ENCODE results near the gene CNR2.
"Not testable (repeated sequence)": the region's sequence is repeated elsewhere in the genome, so short reads cannot be mapped to it uniquely, and the experiment has no call there.

Gene CNR2

GRCh38 chr1:23913212-23913880 is at the start of gene CNR2:
CNR2 (minus strand) TSS chr1:23913362; CDS start chr1:23875617, 37,745 bp downstream.
- Histone ChIP-seq H3K4me3 (ENCODE audit: low read length) (no peak within 1 kb of the TSS), H3K36me3 (ENCODE audit: control insufficient read depth, low read depth, low read length) (no peaks in the 10 kb centered on the region), H3K9me3 (ENCODE audit: control insufficient read depth, low read depth, low read length) (no peaks in the 10 kb centered on the region), H3K27me3 (ENCODE audit: control insufficient read depth, insufficient read depth, low read length) (no peaks in the 10 kb centered on the region), H3K27ac (ENCODE audit: low read length) (no peak within 1 kb of the TSS), H3K4me1 (ENCODE audit: control insufficient read depth, low read depth, low read length) (no peaks in the 10 kb centered on the region), H3K9ac (ENCODE audit: low read length) (no peak within 1 kb of the TSS)

DNA sequence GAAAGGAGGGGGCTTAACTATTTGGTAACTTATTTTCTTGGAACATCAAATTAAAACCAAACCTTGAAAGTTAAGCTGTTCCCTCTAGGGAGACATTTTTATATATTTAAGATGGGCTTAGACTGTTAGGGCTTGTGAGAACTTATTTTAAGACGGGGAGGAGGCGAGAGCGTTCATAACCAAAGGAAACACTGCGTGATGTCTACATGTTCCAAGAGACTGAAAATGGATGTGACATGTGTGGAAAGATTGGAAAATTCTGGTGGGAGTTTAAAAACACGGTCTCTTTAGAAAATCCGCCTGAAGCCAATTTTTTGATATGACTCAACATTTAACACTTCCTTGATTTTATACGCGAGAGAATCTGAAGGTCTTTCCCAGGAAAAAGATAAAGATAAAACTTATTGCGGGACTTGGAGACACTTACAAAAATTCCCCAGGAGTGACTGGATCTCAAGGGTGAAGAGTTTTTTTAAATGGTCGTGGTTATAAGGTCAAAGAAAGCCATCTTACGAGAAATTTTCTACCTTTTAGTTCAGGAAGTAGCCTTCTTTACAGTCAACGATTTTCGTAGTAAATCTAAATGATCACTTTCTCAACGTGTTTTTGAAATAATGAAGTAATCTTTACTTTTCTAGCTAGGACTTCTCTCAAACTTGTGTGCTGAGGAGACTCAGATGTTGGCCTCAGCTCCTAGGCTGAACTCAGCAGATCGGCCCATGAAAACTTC is 47.3 kb upstream of the CNR2 start:
- H3K36me3 ChIP-seq (ENCODE audit: control insufficient read depth, low read depth, low read length) = peaks cover 34% of the 10 kb centered on the region
- peak overlapping the region; percentile 98 for H3K27ac ChIP-seq (ENCODE audit: low read length)
- no peaks in the 10 kb centered on the region for H3K4me1 ChIP-seq (ENCODE audit: control insufficient read depth, low read depth, low read length)
- H3K4me3 ChIP-seq (ENCODE audit: low read length) = peak overlapping the region; percentile 87
- no peaks in the 10 kb centered on the region for H3K27me3 ChIP-seq (ENCODE audit: control insufficient read depth, insufficient read depth, low read length)
- H3K9ac ChIP-seq (ENCODE audit: low read length) = peak overlapping the region; percentile 98
- no peaks in the 10 kb centered on the region for H3K9me3 ChIP-seq (ENCODE audit: control insufficient read depth, low read depth, low read length)

DNA sequence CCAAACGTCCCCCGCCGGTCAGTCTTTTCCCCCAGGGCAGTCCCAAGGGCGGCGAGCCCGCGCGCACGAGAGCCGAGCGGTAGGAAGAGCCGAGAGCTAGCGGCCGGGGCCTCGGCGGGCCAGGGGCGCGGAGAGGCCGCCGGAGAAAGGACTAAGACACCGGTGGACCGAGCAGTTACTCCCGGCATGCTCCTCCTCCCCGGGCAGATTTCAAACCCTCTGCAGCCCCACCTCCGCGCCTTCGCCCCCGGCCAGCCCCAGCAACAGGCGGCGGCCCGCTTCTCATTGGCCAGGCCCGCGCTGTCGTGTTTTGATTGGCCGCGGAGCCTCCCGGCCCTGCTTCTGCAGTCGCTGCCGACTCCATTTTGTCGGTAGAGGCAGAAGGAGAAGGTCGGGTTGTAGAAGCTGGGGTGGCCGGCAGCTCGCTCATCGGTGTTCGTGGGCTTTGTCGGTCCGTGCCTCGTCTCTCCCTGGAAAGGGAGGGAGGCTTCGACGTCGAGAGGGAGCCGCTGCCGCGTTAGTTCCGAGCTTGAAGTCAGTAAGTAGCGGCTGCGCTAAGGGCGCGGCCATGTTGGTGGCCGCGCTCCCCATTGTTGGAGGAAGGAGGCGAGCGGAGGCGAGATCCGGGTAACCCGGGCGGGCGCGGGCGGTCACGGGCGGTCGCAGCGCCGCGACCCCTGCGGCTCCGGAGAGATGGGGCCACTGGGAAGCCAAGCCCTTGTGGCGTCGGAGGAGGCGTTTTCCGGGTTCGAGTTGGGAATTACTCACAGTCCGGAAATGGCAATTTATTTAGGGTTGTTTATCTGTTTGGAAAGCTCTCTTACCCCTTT is 46.5 kb upstream of the CNR2 start, which contains the start of gene PNRC2:
Gene PNRC2, plus strand, starts transcription at position 368 of the 830 bp plus-strand sequence. CDS start 1,630 bp downstream, outside the sequence.
- peak within 1 kb of the TSS; percentile 98 for H3K27ac ChIP-seq (ENCODE audit: low read length)
- no peaks in the 10 kb centered on the region for H3K27me3 ChIP-seq (ENCODE audit: control insufficient read depth, insufficient read depth, low read length)
- no peaks in the 10 kb centered on the region for H3K9me3 ChIP-seq (ENCODE audit: control insufficient read depth, low read depth, low read length)
- H3K4me1 ChIP-seq (ENCODE audit: control insufficient read depth, low read depth, low read length) = no peaks in the 10 kb centered on the region
- H3K4me3 ChIP-seq (ENCODE audit: low read length) = peak within 1 kb of the TSS; percentile 87
- H3K9ac ChIP-seq (ENCODE audit: low read length) = peak within 1 kb of the TSS; percentile 98
- H3K36me3 ChIP-seq (ENCODE audit: control insufficient read depth, low read depth, low read length) = peaks cover 27% of the 10 kb centered on the region

DNA sequence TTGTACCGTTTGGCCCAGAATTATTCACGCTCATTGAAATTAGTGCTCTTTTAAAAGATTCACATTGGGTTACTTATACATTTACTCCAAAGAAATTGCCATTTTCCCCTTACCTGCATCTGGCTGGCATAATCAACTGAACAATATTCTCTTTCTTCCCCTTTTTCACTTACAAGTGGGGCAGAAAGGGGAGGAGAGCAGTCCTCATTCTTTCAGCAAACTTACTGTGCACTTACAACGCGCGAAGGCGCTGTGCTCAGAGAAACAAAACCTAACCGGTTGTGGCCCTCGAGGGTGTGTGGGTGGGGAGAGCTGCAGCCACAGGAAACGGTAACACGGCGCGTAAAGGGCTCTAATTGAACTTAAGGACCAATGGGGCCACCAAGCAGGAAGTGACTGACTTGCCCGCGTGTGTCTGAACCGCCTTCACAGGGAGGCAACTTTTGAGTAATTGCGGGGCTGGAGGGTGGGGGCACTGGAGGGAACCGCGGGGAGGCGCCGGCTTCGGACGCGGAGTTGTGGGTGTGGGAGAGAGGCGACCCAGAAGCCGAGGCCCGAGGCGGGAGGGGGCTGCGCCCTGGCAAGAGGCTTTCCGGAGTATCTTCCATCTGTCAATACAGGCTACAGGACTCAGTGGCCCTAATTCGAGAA is 45.8 kb upstream of the CNR2 start:
- H3K27me3 ChIP-seq (ENCODE audit: control insufficient read depth, insufficient read depth, low read length) = no peaks in the 10 kb centered on the region
- H3K9ac ChIP-seq (ENCODE audit: low read length) = peak overlapping the region; percentile 98
- peak overlapping the region; percentile 87 for H3K4me3 ChIP-seq (ENCODE audit: low read length)
- H3K4me1 ChIP-seq (ENCODE audit: control insufficient read depth, low read depth, low read length) = no peaks in the 10 kb centered on the region
- peaks cover 19% of the 10 kb centered on the region for H3K36me3 ChIP-seq (ENCODE audit: control insufficient read depth, low read depth, low read length)
- no peaks in the 10 kb centered on the region for H3K9me3 ChIP-seq (ENCODE audit: control insufficient read depth, low read depth, low read length)
- peak overlapping the region; percentile 89 for H3K27ac ChIP-seq (ENCODE audit: low read length)

DNA sequence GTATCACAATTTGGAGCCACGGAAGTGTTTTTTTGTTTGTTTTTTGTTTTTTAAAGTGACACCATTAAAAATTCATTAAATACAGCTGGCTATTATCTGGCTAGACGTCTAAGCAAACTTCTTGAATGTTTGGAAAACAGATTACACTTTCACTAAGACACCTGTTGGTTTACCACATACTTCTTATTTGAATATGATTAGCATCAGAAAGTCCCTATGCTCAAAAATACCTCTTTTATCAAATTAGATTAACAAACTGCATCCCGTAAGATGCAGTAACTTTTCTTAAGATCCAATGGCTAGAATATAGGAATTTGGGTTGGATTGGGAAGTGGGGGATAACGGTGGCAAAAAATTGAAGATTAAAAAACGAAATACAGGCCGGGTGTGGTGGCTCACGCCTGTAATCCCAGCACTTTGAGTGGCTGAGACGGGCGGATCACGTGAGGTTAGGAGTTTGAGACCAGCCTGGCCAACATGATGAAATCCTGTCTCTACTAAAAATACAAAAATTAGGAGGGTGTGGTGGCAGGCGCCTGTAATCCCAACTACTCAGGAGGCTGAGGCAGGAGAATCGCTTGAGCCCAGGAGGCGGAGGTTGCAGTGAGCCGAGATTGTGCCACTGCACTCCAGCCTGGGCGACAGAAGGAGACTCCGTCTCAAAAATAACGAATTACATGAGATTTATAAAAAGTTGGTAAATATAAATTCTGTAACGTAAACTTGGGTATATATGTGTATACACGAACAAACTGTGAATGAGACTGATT is 45.1 kb upstream of the CNR2 start:
- peak overlapping the region; percentile 87 for H3K4me3 ChIP-seq (ENCODE audit: low read length)
- peaks cover 14% of the 10 kb centered on the region for H3K36me3 ChIP-seq (ENCODE audit: control insufficient read depth, low read depth, low read length)
- H3K27me3 ChIP-seq (ENCODE audit: control insufficient read depth, insufficient read depth, low read length); H3K9me3 ChIP-seq (ENCODE audit: control insufficient read depth, low read depth, low read length); H3K4me1 ChIP-seq (ENCODE audit: control insufficient read depth, low read depth, low read length): not testable (repeated sequence)
- H3K27ac ChIP-seq (ENCODE audit: low read length) = peak overlapping the region; percentile 89
- H3K9ac ChIP-seq (ENCODE audit: low read length) = peak overlapping the region; percentile 98

GRCh38 chr1:23957096-23957495 is 43.9 kb upstream of the CNR2 start:
- no peaks in the 10 kb centered on the region for H3K4me1 ChIP-seq (ENCODE audit: control insufficient read depth, low read depth, low read length)
- peaks cover 9% of the 10 kb centered on the region for H3K36me3 ChIP-seq (ENCODE audit: control insufficient read depth, low read depth, low read length)
- H3K27me3 ChIP-seq (ENCODE audit: control insufficient read depth, insufficient read depth, low read length) = no peaks in the 10 kb centered on the region
- no peaks in the 10 kb centered on the region for H3K9me3 ChIP-seq (ENCODE audit: control insufficient read depth, low read depth, low read length)
- no peak overlapping the region for H3K4me3 ChIP-seq (ENCODE audit: low read length)
- H3K9ac ChIP-seq (ENCODE audit: low read length) = no peak overlapping the region
- H3K27ac ChIP-seq (ENCODE audit: low read length) = no peak overlapping the region

DNA sequence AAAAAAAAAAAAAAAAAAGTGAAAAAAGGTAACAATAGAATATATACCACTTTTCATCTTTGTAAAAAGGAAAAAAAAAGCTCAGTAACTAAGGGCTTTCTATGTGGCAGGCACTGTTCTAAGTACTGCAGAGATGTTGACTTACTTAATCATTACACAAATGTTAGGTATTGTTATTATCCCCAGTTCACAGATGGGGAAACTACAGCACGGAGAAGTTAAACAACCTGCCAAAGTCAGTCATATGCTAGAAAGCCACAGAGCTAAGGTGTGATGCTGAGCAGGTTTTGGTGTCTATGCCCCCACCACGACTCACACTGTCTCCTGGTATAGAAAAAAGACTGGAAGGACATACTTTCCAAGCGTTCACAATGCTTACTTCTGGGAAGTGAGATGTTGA is 39.9 kb upstream of the CNR2 start:
- Histone ChIP-seq H3K36me3 (ENCODE audit: control insufficient read depth, low read depth, low read length) (no peaks in the 10 kb centered on the region), H3K4me3 (ENCODE audit: low read length) (no peak overlapping the region), H3K27ac (ENCODE audit: low read length) (no peak overlapping the region), H3K27me3 (ENCODE audit: control insufficient read depth, insufficient read depth, low read length) (no peaks in the 10 kb centered on the region), H3K9ac (ENCODE audit: low read length) (no peak overlapping the region), H3K9me3 (ENCODE audit: control insufficient read depth, low read depth, low read length) (no peaks in the 10 kb centered on the region), H3K4me1 (ENCODE audit: control insufficient read depth, low read depth, low read length) (no peaks in the 10 kb centered on the region)

DNA sequence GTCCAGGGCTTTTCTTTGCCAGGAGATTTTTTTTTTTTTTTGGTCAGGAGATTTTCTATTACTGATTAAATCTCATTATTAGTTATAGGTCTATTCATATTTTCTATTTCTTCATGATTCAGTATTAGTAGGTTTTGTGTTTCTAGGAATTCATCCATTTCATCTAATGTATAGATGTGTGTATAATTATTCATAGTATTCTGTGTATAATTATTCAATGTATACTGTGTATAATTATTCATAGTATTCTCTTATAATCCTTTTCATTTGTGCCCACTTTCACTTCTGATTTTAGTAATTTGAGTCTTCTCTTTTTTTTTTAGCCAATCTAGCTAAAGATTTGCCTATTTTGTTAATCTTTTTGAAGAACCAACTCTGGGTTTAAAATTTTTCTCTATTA is 34.2 kb upstream of the CNR2 start:
- Histone ChIP-seq H3K27me3 (ENCODE audit: control insufficient read depth, insufficient read depth, low read length) (no peaks in the 10 kb centered on the region), H3K4me3 (ENCODE audit: low read length) (no peak overlapping the region), H3K27ac (ENCODE audit: low read length) (no peak overlapping the region), H3K9ac (ENCODE audit: low read length) (no peak overlapping the region), H3K36me3 (ENCODE audit: control insufficient read depth, low read depth, low read length) (no peaks in the 10 kb centered on the region), H3K4me1 (ENCODE audit: control insufficient read depth, low read depth, low read length) (no peaks in the 10 kb centered on the region), H3K9me3 (ENCODE audit: control insufficient read depth, low read depth, low read length) (no peaks in the 10 kb centered on the region)

GRCh38 chr1:23936481-23937176 is 23.5 kb upstream of the CNR2 start:
- no peaks in the 10 kb centered on the region for H3K36me3 ChIP-seq (ENCODE audit: control insufficient read depth, low read depth, low read length)

DNA sequence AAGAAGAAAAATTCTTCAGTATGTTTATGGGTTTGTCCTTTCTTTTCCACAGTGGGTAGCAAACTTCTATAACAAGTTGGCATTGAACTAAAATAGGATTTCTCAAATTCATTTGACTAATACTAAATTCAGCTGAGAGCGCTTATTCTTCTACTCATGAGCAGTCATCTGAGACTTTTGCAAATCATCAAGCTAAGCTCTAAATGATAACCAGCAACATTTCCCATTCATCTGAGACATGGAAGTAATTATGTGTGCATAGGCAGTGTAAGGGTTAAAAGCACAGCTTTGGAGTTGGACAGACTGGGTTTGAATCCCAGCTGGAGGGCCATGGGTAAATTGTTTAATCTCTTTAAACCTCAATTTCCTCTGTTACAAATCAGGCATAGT is 18.3 kb upstream of the CNR2 start:
- H3K27me3 ChIP-seq (ENCODE audit: control insufficient read depth, insufficient read depth, low read length) = no peaks in the 10 kb centered on the region
- H3K9me3 ChIP-seq (ENCODE audit: control insufficient read depth, low read depth, low read length) = no peaks in the 10 kb centered on the region
- H3K27ac ChIP-seq (ENCODE audit: low read length) = no peak overlapping the region
- H3K4me1 ChIP-seq (ENCODE audit: control insufficient read depth, low read depth, low read length) = peaks cover under 1% of the 10 kb centered on the region
- H3K9ac ChIP-seq (ENCODE audit: low read length) = no peak overlapping the region
- no peaks in the 10 kb centered on the region for H3K36me3 ChIP-seq (ENCODE audit: control insufficient read depth, low read depth, low read length)
- no peak overlapping the region for H3K4me3 ChIP-seq (ENCODE audit: low read length)

More at GRCh38 chr1:23936481-23937176, 23.5 kb upstream of the CNR2 start:
- peak overlapping the region; percentile 27 for H3K4me3 ChIP-seq (ENCODE audit: low read length)
- H3K27ac ChIP-seq (ENCODE audit: low read length) = no peak overlapping the region
- no peak overlapping the region for H3K9ac ChIP-seq (ENCODE audit: low read length)
- H3K27me3 ChIP-seq (ENCODE audit: control insufficient read depth, insufficient read depth, low read length) = no peaks in the 10 kb centered on the region
- no peaks in the 10 kb centered on the region for H3K9me3 ChIP-seq (ENCODE audit: control insufficient read depth, low read depth, low read length)
- peaks cover 9% of the 10 kb centered on the region for H3K4me1 ChIP-seq (ENCODE audit: control insufficient read depth, low read depth, low read length)
